Neural progenitor cell (in vitro differentiated cells): Measurements from ENCODE around the gene GCNT4. TPM values are rescaled to one million over a fixed set of nuclear protein-coding genes. Genes with fewer than 3 reads are reported as not detected.

Source experiments
- DNase-seq: peaks from one replicate; pipeline ENCODE4 v3.0.0-alpha.2; 2016; ENCODE audit warnings: low spot score
- H2AFZ ChIP-seq: fragments of 200-600 bp; sonication (generic); replicated peaks from 2 replicates; pipeline ENCODE4 v1.6.1; 2016; ENCODE audit warnings: antibody characterized with exemption
- H3F3A ChIP-seq: fragments of 200-600 bp; sonication (generic); 2 replicates; pipeline ENCODE4 v1.6.1; 2016; ENCODE audit warnings: antibody characterized with exemption, low read depth
- H3K27ac ChIP-seq: fragments of 200-600 bp; sonication (generic); 2 replicates; pipeline ENCODE4 v1.5.1; 2016; ENCODE audit warnings: mild to moderate bottlenecking
- H3K27me3 ChIP-seq: fragments of 200-600 bp; sonication (generic); 2 replicates; pipeline ENCODE4 v1.6.1; 2016; ENCODE audit warnings: mild to moderate bottlenecking, moderate library complexity
- H3K36me3 ChIP-seq: fragments of 200-600 bp; sonication (generic); 2 replicates; pipeline ENCODE4 v1.5.1; 2016
- H3K4me1 ChIP-seq: fragments of 200-600 bp; sonication (generic); 2 replicates; pipeline ENCODE4 v1.6.1; 2016; ENCODE audit warnings: mixed run types
- H3K4me2 ChIP-seq: fragments of 200-600 bp; sonication (generic); 2 replicates; pipeline ENCODE4 v1.6.1; 2016
- H3K4me3 ChIP-seq: fragments of 200-600 bp; sonication (generic); 2 replicates; pipeline ENCODE4 v1.5.1; 2016
- H3K79me2 ChIP-seq: fragments of 200-600 bp; sonication (generic); 2 replicates; pipeline ENCODE4 v1.6.1; 2016; ENCODE audit warnings: low read depth
- H3K9ac ChIP-seq: fragments of 200-600 bp; sonication (generic); 2 replicates; pipeline ENCODE4 v1.6.1; 2016
- H3K9me3 ChIP-seq: fragments of 200-600 bp; sonication (generic); 2 replicates; pipeline ENCODE4 v1.5.1; 2016; ENCODE audit warnings: low read depth
- H4K20me1 ChIP-seq: fragments of 200-600 bp; sonication (generic); 2 replicates; pipeline ENCODE4 v1.6.1; 2016; ENCODE audit warnings: low read depth
- H3K27ac Mint-ChIP-seq: 3 replicates; pipeline ENCODE4 v1.8.0; 2021; ENCODE audit warnings: mixed read lengths
- H3K27me3 Mint-ChIP-seq: 2 replicates; pipeline ENCODE4 v1.8.0; 2022; ENCODE audit warnings: low read depth, mild to moderate bottlenecking, inconsistent platforms, moderate library complexity, mixed read lengths; ENCODE audit not compliant: insufficient read depth
- H3K36me3 Mint-ChIP-seq: 3 replicates; pipeline ENCODE4 v1.8.0; 2021; ENCODE audit warnings: mixed read lengths
- H3K4me1 Mint-ChIP-seq: 3 replicates; pipeline ENCODE4 v1.8.0; 2021; ENCODE audit warnings: mixed read lengths
- H3K4me3 Mint-ChIP-seq: 3 replicates; pipeline ENCODE4 v1.8.0; 2021; ENCODE audit warnings: mild to moderate bottlenecking, moderate library complexity, mixed read lengths
- H3K9me3 Mint-ChIP-seq: 3 replicates; pipeline ENCODE4 v1.8.0; 2020; ENCODE audit warnings: mixed read lengths
- CTCF ChIP-seq: fragments of 200-600 bp; sonication (generic); IDR thresholded peaks from 2 replicates; pipeline ENCODE4 v1.5.1; 2017; ENCODE audit warnings: antibody characterized with exemption, mild to moderate bottlenecking
- EZH2 ChIP-seq: fragments of 200-600 bp; sonication (generic); IDR thresholded peaks from 2 replicates; pipeline ENCODE4 v1.6.1; 2017; ENCODE audit warnings: antibody characterized with exemption, mild to moderate bottlenecking, moderate library complexity
- EZH2phosphoT487 ChIP-seq: fragments of 200-600 bp; sonication (generic); IDR thresholded peaks from 2 replicates; pipeline ENCODE4 v1.6.1; 2017; ENCODE audit warnings: antibody characterized with exemption
- total RNA-seq: library from RNA; depleted of rRNA; stranded (reverse); fragments of >200 nt; gene quantifications from 2 replicates; pipeline ENCODE4 v1.2.3, GENCODE V29; 2015; ENCODE audit warnings: low replicate concordance

GCNT4 gene
- total RNA-seq, 1 donor from 2014 or later: 0.17 TPM

- Histone ChIP-seq H3K4me1 (peaks cover 11% of the 10 kb centered on the region), H4K20me1 (peaks cover 7% of the 10 kb centered on the region), H2AFZ (no peak overlapping the region), H3K79me2 (no peaks in the 10 kb centered on the region), H3F3A (peaks cover 22% of the 10 kb centered on the region), H3K4me2 (no peak overlapping the region), H3K9ac (no peak overlapping the region), H3K36me3 (no peaks in the 10 kb centered on the region), H3K27me3 (peaks cover 52% of the 10 kb centered on the region), H3K27ac (no peak overlapping the region), H3K4me3 (no peak overlapping the region), H3K9me3 (no peaks in the 10 kb centered on the region)
- Mint-ChIP-seq H3K27ac (no peak overlapping the region), H3K36me3 (peaks cover 4% of the 10 kb centered on the region), H3K4me3 (peak overlapping the region; percentile 19), H3K27me3 (peaks cover 13% of the 10 kb centered on the region), H3K4me1 (peaks cover 31% of the 10 kb centered on the region), H3K9me3 (no peaks in the 10 kb centered on the region)
- peak; percentile 71 for DNase-seq
- TF ChIP-seq CTCF (peak; percentile 48), EZH2 (no peak)
Measured at GRCh38 chr5:75050415-75050814, 1.9 kb downstream of the GCNT4 start.

GRCh38 chr5:75049456-75050351 lies 2.7 kb downstream of the GCNT4 start:
- Histone ChIP-seq H3F3A (peaks cover 14% of the 10 kb centered on the region), H2AFZ (no peak overlapping the region), H3K4me3 (no peak overlapping the region), H3K36me3 (no peaks in the 10 kb centered on the region), H4K20me1 (peaks cover 7% of the 10 kb centered on the region), H3K27me3 (peaks cover 46% of the 10 kb centered on the region), H3K27ac (no peak overlapping the region), H3K9me3 (no peaks in the 10 kb centered on the region), H3K9ac (no peak overlapping the region), H3K4me2 (no peak overlapping the region), H3K79me2 (no peaks in the 10 kb centered on the region), H3K4me1 (peaks cover 11% of the 10 kb centered on the region)
- TF ChIP-seq CTCF: peak; percentile 74
- no peak for TF ChIP-seq EZH2phosphoT487
- Mint-ChIP-seq H3K27me3 (peaks cover 8% of the 10 kb centered on the region), H3K4me3 (no peak overlapping the region), H3K9me3 (no peaks in the 10 kb centered on the region), H3K4me1 (peaks cover 29% of the 10 kb centered on the region), H3K27ac (no peak overlapping the region), H3K36me3 (peaks cover 4% of the 10 kb centered on the region)
- peak; percentile 79 for DNase-seq

GRCh38 chr5:75048457-75048953 lies 3.9 kb downstream of the GCNT4 start:
- H3K27ac Mint-ChIP-seq: no peak overlapping the region
- peaks cover 8% of the 10 kb centered on the region for H3K27me3 Mint-ChIP-seq
- no peak overlapping the region for H3K4me3 Mint-ChIP-seq
- Histone ChIP-seq H3K27me3 (peaks cover 34% of the 10 kb centered on the region), H3K27ac (no peak overlapping the region), H3K9ac (no peak overlapping the region), H3K4me3 (no peak overlapping the region), H3K79me2 (no peaks in the 10 kb centered on the region), H3F3A (peaks cover 5% of the 10 kb centered on the region), H4K20me1 (peaks cover 7% of the 10 kb centered on the region), H3K36me3 (no peaks in the 10 kb centered on the region), H3K4me2 (no peak overlapping the region), H3K9me3 (no peaks in the 10 kb centered on the region), H2AFZ (no peak overlapping the region), H3K4me1 (peaks cover 5% of the 10 kb centered on the region)
- no peak for DNase-seq
- no peak for TF ChIP-seq CTCF
- no peak for TF ChIP-seq EZH2phosphoT487
- no peak for TF ChIP-seq EZH2
- H3K36me3 Mint-ChIP-seq: peaks cover 10% of the 10 kb centered on the region
- peaks cover 23% of the 10 kb centered on the region for H3K4me1 Mint-ChIP-seq
- no peaks in the 10 kb centered on the region for H3K9me3 Mint-ChIP-seq
